ENCODE results near the gene SNAPIN.

The SNAPIN gene

DNA sequence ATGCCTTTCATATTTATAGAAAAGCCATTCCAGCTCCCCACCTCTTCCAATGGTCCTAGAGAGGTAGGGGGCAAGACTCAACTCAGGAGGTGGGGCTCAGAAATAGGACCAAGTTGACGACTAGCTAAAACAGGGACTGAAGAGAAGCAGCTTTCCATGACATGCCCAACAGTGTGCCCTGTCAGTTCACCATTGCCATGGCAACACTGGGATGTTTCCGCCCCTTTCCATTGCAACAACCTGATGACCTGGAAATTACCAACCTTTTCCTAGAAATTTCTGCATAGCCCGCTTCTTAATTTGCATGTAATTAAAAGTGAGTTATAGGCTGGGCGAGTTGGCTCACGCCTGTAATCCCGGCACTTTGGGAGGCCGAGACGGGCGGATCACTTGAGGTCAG, 47.0 kb downstream of the SNAPIN start:
- Histone ChIP-seq H3K27me3 (ENCODE audit: control insufficient read depth, insufficient read depth, low read length) (no peaks in the 10 kb centered on the region), H3K9ac (ENCODE audit: low read depth, low read length) (no peak overlapping the region)

DNA sequence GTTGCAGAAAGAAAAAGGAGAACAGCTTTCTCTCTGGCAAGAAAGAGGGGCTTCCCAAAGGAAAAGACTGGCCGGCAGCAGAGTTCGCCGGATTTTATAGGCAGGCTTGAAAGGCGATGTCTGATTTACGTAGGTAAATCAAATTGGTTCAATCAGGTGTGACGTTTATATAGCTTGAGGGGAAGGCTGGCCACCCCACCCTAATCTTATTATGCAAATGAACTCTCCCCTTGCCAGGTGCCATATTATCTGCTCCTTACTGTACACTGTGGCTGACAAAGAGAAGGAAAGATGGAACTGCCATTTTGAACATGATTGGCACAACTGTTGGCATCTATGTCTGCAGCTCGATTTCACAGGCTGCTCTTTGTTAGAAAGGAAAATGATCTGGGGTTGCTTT, 52.5 kb downstream of the SNAPIN start:
- Histone ChIP-seq H3K27me3 (ENCODE audit: control insufficient read depth, insufficient read depth, low read length) (no peaks in the 10 kb centered on the region), H3K4me1 (ENCODE audit: control insufficient read depth, insufficient read depth, low read length) (no peaks in the 10 kb centered on the region), H3K9ac (ENCODE audit: low read depth, low read length) (no peak overlapping the region), H3K4me3 (ENCODE audit: low read depth, low read length) (no peak overlapping the region), H3K9me3 (ENCODE audit: control insufficient read depth, insufficient read depth, low read length) (no peaks in the 10 kb centered on the region), H3K36me3 (ENCODE audit: control insufficient read depth, insufficient read depth, low read length) (no peaks in the 10 kb centered on the region)

More for the DNA sequence above, 47.0 kb downstream of the SNAPIN start:
- no peak overlapping the region for H3K4me3 ChIP-seq (ENCODE audit: low read depth, low read length)
- H3K36me3 ChIP-seq (ENCODE audit: control insufficient read depth, insufficient read depth, low read length) = no peaks in the 10 kb centered on the region
- H3K4me1 ChIP-seq (ENCODE audit: control insufficient read depth, insufficient read depth, low read length) = no peaks in the 10 kb centered on the region
- H3K9me3 ChIP-seq (ENCODE audit: control insufficient read depth, insufficient read depth, low read length) = no peaks in the 10 kb centered on the region
